Measurements from ENCODE around the gene FBXO42.

FBXO42 gene

GRCh38 chr1:16199700-16200099 is 152.6 kb downstream of the FBXO42 start:
- no peak for DNase-seq

- no peak for DNase-seq
Observed at GRCh38 chr1:16199157-16199501, 153.2 kb downstream of the FBXO42 start.

GRCh38 chr1:16198444-16199156 is 153.7 kb downstream of the FBXO42 start:
- DNase-seq: no peak

GRCh38 chr1:16196874-16197273 is 155.4 kb downstream of the FBXO42 start:
- DNase-seq: no peak

Measured in eye (tissue), 1 donor.